ENCODE results near the gene CYFIP1. TPM values are rescaled to one million over a fixed set of nuclear protein-coding genes. Genes with fewer than 3 reads are reported as not detected.

CYFIP1 gene
- total and polyA plus RNA-seq, 2 of the 13 experiments (the other 11 are each of a cell fraction or from before 2014, with no cell fraction given), result 38.1 to 58.3 TPM

- no peak for TF ChIP-seq FOXA1 (IDR thresholded peaks at IDR 0.05)
- peak; percentile 45; the same call in 1 of the 2 replicates for TF ChIP-seq FOXA1 (CRISPR knock-in tag; IDR thresholded peaks at IDR 0.05)
- no peak for TF ChIP-seq PRDM10 (CRISPR knock-in tag; IDR thresholded peaks at IDR 0.05; ENCODE audit: low read depth)
- TF ChIP-seq ZNF441 (CRISPR knock-in tag; IDR thresholded peaks at IDR 0.05; ENCODE audit: borderline replicate concordance), result 0 out of 2 replicates have a peak, but pooled peaks have one; percentile 75
- peak; percentile 49; the same call in 1 of the 2 replicates for TF ChIP-seq NR2F6 (IDR thresholded peaks at IDR 0.05)
- TF ChIP-seq NR2F6 (CRISPR knock-in tag; IDR thresholded peaks at IDR 0.05), result peak; percentile 73; the same call in 1 of the 2 replicates
- 0 out of 2 replicates have a peak, but pooled peaks have one; percentile 71 for TF ChIP-seq ZNF432 (CRISPR knock-in tag; IDR thresholded peaks at IDR 0.05; ENCODE audit: borderline replicate concordance)
- TF ChIP-seq, protein P1, sequence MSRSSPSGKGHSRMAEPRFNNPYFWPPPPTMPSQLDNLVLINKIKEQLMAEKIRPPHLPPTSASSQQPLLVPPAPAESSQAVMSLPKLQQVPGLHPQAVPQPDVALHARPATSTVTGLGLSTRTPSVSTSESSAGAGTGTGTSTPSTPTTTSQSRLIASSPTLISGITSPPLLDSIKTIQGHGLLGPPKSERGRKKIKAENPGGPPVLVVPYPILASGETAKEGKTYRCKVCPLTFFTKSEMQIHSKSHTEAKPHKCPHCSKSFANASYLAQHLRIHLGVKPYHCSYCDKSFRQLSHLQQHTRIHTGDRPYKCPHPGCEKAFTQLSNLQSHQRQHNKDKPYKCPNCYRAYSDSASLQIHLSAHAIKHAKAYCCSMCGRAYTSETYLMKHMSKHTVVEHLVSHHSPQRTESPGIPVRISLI (CRISPR knock-in tag; IDR thresholded peaks at IDR 0.05; ENCODE audit: borderline replicate concordance), result peak; percentile 79
- TF ChIP-seq ARNT2 (CRISPR knock-in tag; IDR thresholded peaks at IDR 0.05; ENCODE audit: low read depth), result 0 out of 2 replicates have a peak, but pooled peaks have one; percentile 26
- no peak for TF ChIP-seq RARA (CRISPR knock-in tag; IDR thresholded peaks at IDR 0.05)
- TF ChIP-seq SALL1 (CRISPR knock-in tag; IDR thresholded peaks at IDR 0.05), result peak; percentile 39; the same call in 1 of the 2 replicates
- TF ChIP-seq JARID2 (CRISPR knock-in tag; IDR thresholded peaks at IDR 0.05; ENCODE audit: insufficient replicate concordance), result no peak
- TF ChIP-seq, protein P2, sequence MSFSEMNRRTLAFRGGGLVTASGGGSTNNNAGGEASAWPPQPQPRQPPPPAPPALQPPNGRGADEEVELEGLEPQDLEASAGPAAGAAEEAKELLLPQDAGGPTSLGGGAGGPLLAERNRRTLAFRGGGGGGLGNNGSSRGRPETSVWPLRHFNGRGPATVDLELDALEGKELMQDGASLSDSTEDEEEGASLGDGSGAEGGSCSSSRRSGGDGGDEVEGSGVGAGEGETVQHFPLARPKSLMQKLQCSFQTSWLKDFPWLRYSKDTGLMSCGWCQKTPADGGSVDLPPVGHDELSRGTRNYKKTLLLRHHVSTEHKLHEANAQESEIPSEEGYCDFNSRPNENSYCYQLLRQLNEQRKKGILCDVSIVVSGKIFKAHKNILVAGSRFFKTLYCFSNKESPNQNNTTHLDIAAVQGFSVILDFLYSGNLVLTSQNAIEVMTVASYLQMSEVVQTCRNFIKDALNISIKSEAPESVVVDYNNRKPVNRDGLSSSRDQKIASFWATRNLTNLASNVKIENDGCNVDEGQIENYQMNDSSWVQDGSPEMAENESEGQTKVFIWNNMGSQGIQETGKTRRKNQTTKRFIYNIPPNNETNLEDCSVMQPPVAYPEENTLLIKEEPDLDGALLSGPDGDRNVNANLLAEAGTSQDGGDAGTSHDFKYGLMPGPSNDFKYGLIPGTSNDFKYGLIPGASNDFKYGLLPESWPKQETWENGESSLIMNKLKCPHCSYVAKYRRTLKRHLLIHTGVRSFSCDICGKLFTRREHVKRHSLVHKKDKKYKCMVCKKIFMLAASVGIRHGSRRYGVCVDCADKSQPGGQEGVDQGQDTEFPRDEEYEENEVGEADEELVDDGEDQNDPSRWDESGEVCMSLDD (CRISPR knock-in tag; IDR thresholded peaks at IDR 0.05; ENCODE audit: borderline replicate concordance), result peak; percentile 92
- 0 out of 2 replicates have a peak, but pooled peaks have one; percentile 13 for TF ChIP-seq SPEN (CRISPR knock-in tag; IDR thresholded peaks at IDR 0.05; ENCODE audit: low read depth)
- TF ChIP-seq HDAC2 (CRISPR knock-in tag; IDR thresholded peaks at IDR 0.05), result peak; percentile 23; the same call in 1 of the 2 replicates
- no peak for TF ChIP-seq YY1 (IDR thresholded peaks at IDR 0.05; ENCODE audit: insufficient read depth, insufficient replicate concordance, low read depth, low read length)
- peak in 1 of 2 experiments; percentile 42; a peak in 1 of 4 replicates for TF ChIP-seq NR2F1 (CRISPR knock-in tag; IDR thresholded peaks at IDR 0.05)
- TF ChIP-seq ZNF770 (CRISPR knock-in tag; IDR thresholded peaks at IDR 0.05), result peak; percentile 89
- no peak for TF ChIP-seq ZNF224 (CRISPR knock-in tag; IDR thresholded peaks at IDR 0.05)
Measured at GRCh38 chr15:22844421-22845288, 135.5 kb downstream of the CYFIP1 start (continued).
